ENCODE data around the gene INPP4A.

- TF ChIP-seq CTCF (IDR thresholded peaks at IDR 0.05): no peak
- TF ChIP-seq POLR2A (IDR thresholded peaks at IDR 0.05): no peak
These were observed 12.5 kb downstream of the INPP4A start for GRCh38 chr2:98457045-98457696.
